H1 (cell line): ENCODE measurements around the gene TMC4. TPM values are rescaled to one million over a fixed set of nuclear protein-coding genes. Genes with fewer than 3 reads are reported as not detected.

Experiments
- ASH2L ChIP-seq: fragments of 200-600, 300-600 bp; sonication (generic); IDR thresholded peaks from one replicate; pipeline ENCODE4 v1.7.1; 2017; ENCODE audit warnings: low read length
- RAD21 ChIP-seq, 2 experiments: IDR thresholded peaks in 1 of 2; conservative IDR thresholded peaks in 1 of 2; 2 replicates each; pipeline ENCODE4 v1.6.1; 2011; ENCODE audit warnings: low read depth in 2 of 2, low read length in 2 of 2, improper control_type of control experiment in 1 of 2, inconsistent platforms in 1 of 2, mild to moderate bottlenecking in 1 of 2, moderate library complexity in 1 of 2
- RFX5 ChIP-seq: IDR thresholded peaks from 2 replicates; pipeline ENCODE4 v1.6.1; 2011; ENCODE audit warnings: low read depth, low read length, improper control_type of control experiment, borderline replicate concordance
- SIRT6 ChIP-seq: IDR thresholded peaks from one replicate; pipeline ENCODE4 v1.7.1; 2012; ENCODE audit warnings: low read length, inconsistent platforms
- TBP ChIP-seq: IDR thresholded peaks from 2 replicates; pipeline ENCODE4 v1.6.1; 2011; ENCODE audit warnings: low read depth, low read length, improper control_type of control experiment
- polyA plus RNA-seq, 7 experiments: library from polyadenylated mRNA; depleted of rRNA in 3 of 7; stranded (reverse) in 5 of 7; unstranded in 2 of 7; fragments of >200 nt in 5 of 7; fragments of 200-250 nt in 2 of 7; gene quantifications; 1 replicate in 5 of 7; 2 replicates in 1 of 7; 4 replicates in 1 of 7; pipeline versions ENCODE4 v1.2.1 to v1.2.3, GENCODE V29; 2011 to 2013; ENCODE audit warnings: missing spikeins in 2 of 7, mixed read lengths in 2 of 7
- total RNA-seq: library from RNA; stranded (reverse); fragmentation: NEBNext Ultra II Directional; extraction: Animal tissue kit (Norgen Biotek cat#: 25700); gene quantifications from 2 replicates; pipeline ENCODE4 v1.2.1, GENCODE V29; 2021
- TF ChIP-seq, protein P1 (sequence below): fragments of 300-600 bp; sonication (generic); IDR thresholded peaks from 2 replicates; pipeline ENCODE4 v1.7.1; 2012; ENCODE audit warnings: low read length, moderate library complexity, mild to moderate bottlenecking, inconsistent platforms; ENCODE audit not compliant: insufficient replicate concordance
- TF ChIP-seq, protein P2 (sequence below): IDR thresholded peaks from 2 replicates; pipeline ENCODE4 v1.6.1; 2012; ENCODE audit warnings: low read length, inconsistent platforms
- TF ChIP-seq, protein P3 (sequence below): IDR thresholded peaks from 2 replicates; pipeline ENCODE4 v1.6.1; 2012; ENCODE audit warnings: inconsistent platforms
- TF ChIP-seq, protein P4 (sequence below): IDR thresholded peaks from 2 replicates; pipeline ENCODE4 v1.6.1; 2011; ENCODE audit warnings: low read depth, mild to moderate bottlenecking, low read length; ENCODE audit not compliant: insufficient read depth

Gene TMC4
- total and polyA plus RNA-seq, 2 of the 8 experiments (the other 6 are each of a cell fraction or from before 2014, with no cell fraction given), result 5.5 to 6.3 TPM

DNA sequence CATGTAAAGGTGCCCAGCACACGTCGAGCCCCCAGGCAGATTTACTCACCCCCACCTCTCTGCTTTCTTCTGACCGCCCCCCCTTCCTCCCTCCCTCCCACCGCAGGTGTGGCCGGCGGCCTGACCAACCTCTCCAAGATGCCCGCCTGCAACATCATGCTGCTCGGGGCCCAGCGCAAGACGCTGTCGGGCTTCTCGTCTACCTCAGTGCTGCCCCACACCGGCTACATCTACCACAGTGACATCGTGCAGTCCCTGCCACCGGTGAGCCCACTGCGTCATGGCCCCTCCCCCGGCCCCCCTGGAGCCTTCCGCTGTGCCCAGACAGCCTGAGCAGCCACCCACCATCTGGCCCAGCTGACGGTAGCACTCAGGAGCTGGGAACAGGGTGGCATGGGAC, 48.6 kb downstream of the TMC4 start (continued):
- TF ChIP-seq, protein P1, sequence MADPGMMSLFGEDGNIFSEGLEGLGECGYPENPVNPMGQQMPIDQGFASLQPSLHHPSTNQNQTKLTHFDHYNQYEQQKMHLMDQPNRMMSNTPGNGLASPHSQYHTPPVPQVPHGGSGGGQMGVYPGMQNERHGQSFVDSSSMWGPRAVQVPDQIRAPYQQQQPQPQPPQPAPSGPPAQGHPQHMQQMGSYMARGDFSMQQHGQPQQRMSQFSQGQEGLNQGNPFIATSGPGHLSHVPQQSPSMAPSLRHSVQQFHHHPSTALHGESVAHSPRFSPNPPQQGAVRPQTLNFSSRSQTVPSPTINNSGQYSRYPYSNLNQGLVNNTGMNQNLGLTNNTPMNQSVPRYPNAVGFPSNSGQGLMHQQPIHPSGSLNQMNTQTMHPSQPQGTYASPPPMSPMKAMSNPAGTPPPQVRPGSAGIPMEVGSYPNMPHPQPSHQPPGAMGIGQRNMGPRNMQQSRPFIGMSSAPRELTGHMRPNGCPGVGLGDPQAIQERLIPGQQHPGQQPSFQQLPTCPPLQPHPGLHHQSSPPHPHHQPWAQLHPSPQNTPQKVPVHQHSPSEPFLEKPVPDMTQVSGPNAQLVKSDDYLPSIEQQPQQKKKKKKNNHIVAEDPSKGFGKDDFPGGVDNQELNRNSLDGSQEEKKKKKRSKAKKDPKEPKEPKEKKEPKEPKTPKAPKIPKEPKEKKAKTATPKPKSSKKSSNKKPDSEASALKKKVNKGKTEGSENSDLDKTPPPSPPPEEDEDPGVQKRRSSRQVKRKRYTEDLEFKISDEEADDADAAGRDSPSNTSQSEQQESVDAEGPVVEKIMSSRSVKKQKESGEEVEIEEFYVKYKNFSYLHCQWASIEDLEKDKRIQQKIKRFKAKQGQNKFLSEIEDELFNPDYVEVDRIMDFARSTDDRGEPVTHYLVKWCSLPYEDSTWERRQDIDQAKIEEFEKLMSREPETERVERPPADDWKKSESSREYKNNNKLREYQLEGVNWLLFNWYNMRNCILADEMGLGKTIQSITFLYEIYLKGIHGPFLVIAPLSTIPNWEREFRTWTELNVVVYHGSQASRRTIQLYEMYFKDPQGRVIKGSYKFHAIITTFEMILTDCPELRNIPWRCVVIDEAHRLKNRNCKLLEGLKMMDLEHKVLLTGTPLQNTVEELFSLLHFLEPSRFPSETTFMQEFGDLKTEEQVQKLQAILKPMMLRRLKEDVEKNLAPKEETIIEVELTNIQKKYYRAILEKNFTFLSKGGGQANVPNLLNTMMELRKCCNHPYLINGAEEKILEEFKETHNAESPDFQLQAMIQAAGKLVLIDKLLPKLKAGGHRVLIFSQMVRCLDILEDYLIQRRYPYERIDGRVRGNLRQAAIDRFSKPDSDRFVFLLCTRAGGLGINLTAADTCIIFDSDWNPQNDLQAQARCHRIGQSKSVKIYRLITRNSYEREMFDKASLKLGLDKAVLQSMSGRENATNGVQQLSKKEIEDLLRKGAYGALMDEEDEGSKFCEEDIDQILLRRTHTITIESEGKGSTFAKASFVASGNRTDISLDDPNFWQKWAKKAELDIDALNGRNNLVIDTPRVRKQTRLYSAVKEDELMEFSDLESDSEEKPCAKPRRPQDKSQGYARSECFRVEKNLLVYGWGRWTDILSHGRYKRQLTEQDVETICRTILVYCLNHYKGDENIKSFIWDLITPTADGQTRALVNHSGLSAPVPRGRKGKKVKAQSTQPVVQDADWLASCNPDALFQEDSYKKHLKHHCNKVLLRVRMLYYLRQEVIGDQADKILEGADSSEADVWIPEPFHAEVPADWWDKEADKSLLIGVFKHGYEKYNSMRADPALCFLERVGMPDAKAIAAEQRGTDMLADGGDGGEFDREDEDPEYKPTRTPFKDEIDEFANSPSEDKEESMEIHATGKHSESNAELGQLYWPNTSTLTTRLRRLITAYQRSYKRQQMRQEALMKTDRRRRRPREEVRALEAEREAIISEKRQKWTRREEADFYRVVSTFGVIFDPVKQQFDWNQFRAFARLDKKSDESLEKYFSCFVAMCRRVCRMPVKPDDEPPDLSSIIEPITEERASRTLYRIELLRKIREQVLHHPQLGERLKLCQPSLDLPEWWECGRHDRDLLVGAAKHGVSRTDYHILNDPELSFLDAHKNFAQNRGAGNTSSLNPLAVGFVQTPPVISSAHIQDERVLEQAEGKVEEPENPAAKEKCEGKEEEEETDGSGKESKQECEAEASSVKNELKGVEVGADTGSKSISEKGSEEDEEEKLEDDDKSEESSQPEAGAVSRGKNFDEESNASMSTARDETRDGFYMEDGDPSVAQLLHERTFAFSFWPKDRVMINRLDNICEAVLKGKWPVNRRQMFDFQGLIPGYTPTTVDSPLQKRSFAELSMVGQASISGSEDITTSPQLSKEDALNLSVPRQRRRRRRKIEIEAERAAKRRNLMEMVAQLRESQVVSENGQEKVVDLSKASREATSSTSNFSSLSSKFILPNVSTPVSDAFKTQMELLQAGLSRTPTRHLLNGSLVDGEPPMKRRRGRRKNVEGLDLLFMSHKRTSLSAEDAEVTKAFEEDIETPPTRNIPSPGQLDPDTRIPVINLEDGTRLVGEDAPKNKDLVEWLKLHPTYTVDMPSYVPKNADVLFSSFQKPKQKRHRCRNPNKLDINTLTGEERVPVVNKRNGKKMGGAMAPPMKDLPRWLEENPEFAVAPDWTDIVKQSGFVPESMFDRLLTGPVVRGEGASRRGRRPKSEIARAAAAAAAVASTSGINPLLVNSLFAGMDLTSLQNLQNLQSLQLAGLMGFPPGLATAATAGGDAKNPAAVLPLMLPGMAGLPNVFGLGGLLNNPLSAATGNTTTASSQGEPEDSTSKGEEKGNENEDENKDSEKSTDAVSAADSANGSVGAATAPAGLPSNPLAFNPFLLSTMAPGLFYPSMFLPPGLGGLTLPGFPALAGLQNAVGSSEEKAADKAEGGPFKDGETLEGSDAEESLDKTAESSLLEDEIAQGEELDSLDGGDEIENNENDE, result no peak
- TF ChIP-seq, protein P2, sequence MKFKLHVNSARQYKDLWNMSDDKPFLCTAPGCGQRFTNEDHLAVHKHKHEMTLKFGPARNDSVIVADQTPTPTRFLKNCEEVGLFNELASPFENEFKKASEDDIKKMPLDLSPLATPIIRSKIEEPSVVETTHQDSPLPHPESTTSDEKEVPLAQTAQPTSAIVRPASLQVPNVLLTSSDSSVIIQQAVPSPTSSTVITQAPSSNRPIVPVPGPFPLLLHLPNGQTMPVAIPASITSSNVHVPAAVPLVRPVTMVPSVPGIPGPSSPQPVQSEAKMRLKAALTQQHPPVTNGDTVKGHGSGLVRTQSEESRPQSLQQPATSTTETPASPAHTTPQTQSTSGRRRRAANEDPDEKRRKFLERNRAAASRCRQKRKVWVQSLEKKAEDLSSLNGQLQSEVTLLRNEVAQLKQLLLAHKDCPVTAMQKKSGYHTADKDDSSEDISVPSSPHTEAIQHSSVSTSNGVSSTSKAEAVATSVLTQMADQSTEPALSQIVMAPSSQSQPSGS, result no peak
- TF ChIP-seq TBP, result no peak
- no peak for TF ChIP-seq SIRT6
- TF ChIP-seq, protein P3, sequence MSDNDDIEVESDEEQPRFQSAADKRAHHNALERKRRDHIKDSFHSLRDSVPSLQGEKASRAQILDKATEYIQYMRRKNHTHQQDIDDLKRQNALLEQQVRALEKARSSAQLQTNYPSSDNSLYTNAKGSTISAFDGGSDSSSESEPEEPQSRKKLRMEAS, result no peak
- no peak for TF ChIP-seq ASH2L
- no peak for TF ChIP-seq RAD21 (IDR thresholded peaks at IDR 0.05 in 1 of 2, conservative IDR thresholded peaks at IDR 0.05 in 1 of 2; ENCODE audit: low read depth in 2 of 2, low read length in 2 of 2)
- no peak for TF ChIP-seq RFX5
- TF ChIP-seq, protein P4, sequence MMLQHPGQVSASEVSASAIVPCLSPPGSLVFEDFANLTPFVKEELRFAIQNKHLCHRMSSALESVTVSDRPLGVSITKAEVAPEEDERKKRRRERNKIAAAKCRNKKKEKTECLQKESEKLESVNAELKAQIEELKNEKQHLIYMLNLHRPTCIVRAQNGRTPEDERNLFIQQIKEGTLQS, result no peak
